ENCODE results near the gene DGKI.

DGKI gene

GRCh38 chr7:137820677-137821420 lies 25.9 kb downstream of the DGKI start:
- no peak overlapping the region for H3K4me3 Mint-ChIP-seq
- no peaks in the 10 kb centered on the region for H3K36me3 Mint-ChIP-seq (ENCODE audit: insufficient read depth)
- no peak overlapping the region for H3K27ac Mint-ChIP-seq (ENCODE audit: low read depth)
- no peaks in the 10 kb centered on the region for H3K9me3 Mint-ChIP-seq
- no peak for ATAC-seq (replicated peaks; ENCODE audit: extremely low read depth, poor library complexity, severe bottlenecking)
- DNase-seq (ENCODE audit: low spot score in 2 of 2) = no peak
- peaks cover 41% of the 10 kb centered on the region for H3K27me3 Mint-ChIP-seq
- H3K4me1 Mint-ChIP-seq = no peaks in the 10 kb centered on the region

GRCh38 chr7:137820156-137820555 lies 26.6 kb downstream of the DGKI start:
- DNase-seq (ENCODE audit: low spot score in 2 of 2) = no peak

GRCh38 chr7:137818036-137818435 lies 28.7 kb downstream of the DGKI start:
- DNase-seq (ENCODE audit: low spot score in 2 of 2) (no peak), ATAC-seq (replicated peaks; ENCODE audit: extremely low read depth, poor library complexity, severe bottlenecking) (no peak)

More at GRCh38 chr7:137820156-137820555, 26.6 kb downstream of the DGKI start:
- H3K27ac Mint-ChIP-seq (ENCODE audit: low read depth) = no peak overlapping the region
- no peaks in the 10 kb centered on the region for H3K36me3 Mint-ChIP-seq (ENCODE audit: insufficient read depth)
- H3K4me1 Mint-ChIP-seq = no peaks in the 10 kb centered on the region
- peaks cover 41% of the 10 kb centered on the region for H3K27me3 Mint-ChIP-seq
- no peak overlapping the region for H3K4me3 Mint-ChIP-seq
- no peak for ATAC-seq (replicated peaks; ENCODE audit: extremely low read depth, poor library complexity, severe bottlenecking)
- no peaks in the 10 kb centered on the region for H3K9me3 Mint-ChIP-seq

GRCh38 chr7:137816696-137817320 lies 30.0 kb downstream of the DGKI start:
- H3K4me3 Mint-ChIP-seq = no peak overlapping the region
- DNase-seq (ENCODE audit: low spot score in 2 of 2) (no peak), ATAC-seq (replicated peaks; ENCODE audit: extremely low read depth, poor library complexity, severe bottlenecking) (no peak)
- no peaks in the 10 kb centered on the region for H3K9me3 Mint-ChIP-seq
- H3K36me3 Mint-ChIP-seq (ENCODE audit: insufficient read depth) = no peaks in the 10 kb centered on the region
- no peaks in the 10 kb centered on the region for H3K4me1 Mint-ChIP-seq
- peaks cover 53% of the 10 kb centered on the region for H3K27me3 Mint-ChIP-seq
- no peak overlapping the region for H3K27ac Mint-ChIP-seq (ENCODE audit: low read depth)

More at GRCh38 chr7:137818036-137818435, 28.7 kb downstream of the DGKI start:
- Mint-ChIP-seq H3K27me3 (peaks cover 55% of the 10 kb centered on the region), H3K36me3 (ENCODE audit: insufficient read depth) (no peaks in the 10 kb centered on the region), H3K9me3 (no peaks in the 10 kb centered on the region), H3K4me3 (no peak overlapping the region), H3K4me1 (no peaks in the 10 kb centered on the region), H3K27ac (ENCODE audit: low read depth) (no peak overlapping the region)

GRCh38 chr7:137813541-137813940 lies 33.2 kb downstream of the DGKI start:
- Mint-ChIP-seq H3K27ac (ENCODE audit: low read depth) (no peak overlapping the region), H3K4me1 (no peaks in the 10 kb centered on the region), H3K36me3 (ENCODE audit: insufficient read depth) (no peaks in the 10 kb centered on the region), H3K9me3 (no peaks in the 10 kb centered on the region), H3K4me3 (no peak overlapping the region), H3K27me3 (peaks cover 47% of the 10 kb centered on the region)
- DNase-seq (ENCODE audit: low spot score in 2 of 2) (no peak), ATAC-seq (replicated peaks; ENCODE audit: extremely low read depth, poor library complexity, severe bottlenecking) (no peak)

- ATAC-seq (replicated peaks; ENCODE audit: extremely low read depth, poor library complexity, severe bottlenecking) (no peak), DNase-seq (ENCODE audit: low spot score in 2 of 2) (no peak)
- no peaks in the 10 kb centered on the region for H3K4me1 Mint-ChIP-seq
- no peaks in the 10 kb centered on the region for H3K9me3 Mint-ChIP-seq
- H3K27ac Mint-ChIP-seq (ENCODE audit: low read depth) = no peak overlapping the region
- H3K27me3 Mint-ChIP-seq = peaks cover 61% of the 10 kb centered on the region
- H3K4me3 Mint-ChIP-seq = no peak overlapping the region
- H3K36me3 Mint-ChIP-seq (ENCODE audit: insufficient read depth) = no peaks in the 10 kb centered on the region
These were observed 36.5 kb downstream of the DGKI start for GRCh38 chr7:137810248-137810647.

GRCh38 chr7:137804836-137805235 lies 41.9 kb downstream of the DGKI start:
- Mint-ChIP-seq H3K27ac (ENCODE audit: low read depth) (no peak overlapping the region), H3K27me3 (peaks cover 45% of the 10 kb centered on the region), H3K4me3 (no peak overlapping the region), H3K9me3 (no peaks in the 10 kb centered on the region), H3K4me1 (no peaks in the 10 kb centered on the region), H3K36me3 (ENCODE audit: insufficient read depth) (no peaks in the 10 kb centered on the region)
- no peak for ATAC-seq (replicated peaks; ENCODE audit: extremely low read depth, poor library complexity, severe bottlenecking)
- no peak for DNase-seq (ENCODE audit: low spot score in 2 of 2)

- Mint-ChIP-seq H3K4me1 (no peaks in the 10 kb centered on the region), H3K9me3 (no peaks in the 10 kb centered on the region), H3K27ac (ENCODE audit: low read depth) (no peak overlapping the region), H3K4me3 (no peak overlapping the region), H3K27me3 (peaks cover 19% of the 10 kb centered on the region), H3K36me3 (ENCODE audit: insufficient read depth) (no peaks in the 10 kb centered on the region)
- DNase-seq (ENCODE audit: low spot score in 2 of 2) (no peak), ATAC-seq (replicated peaks; ENCODE audit: extremely low read depth, poor library complexity, severe bottlenecking) (no peak)
These were observed 45.3 kb downstream of the DGKI start for GRCh38 chr7:137801491-137801890.

GRCh38 chr7:137801003-137801402 lies 45.8 kb downstream of the DGKI start:
- Mint-ChIP-seq H3K4me1 (no peaks in the 10 kb centered on the region), H3K27me3 (peaks cover 14% of the 10 kb centered on the region), H3K4me3 (no peak overlapping the region), H3K27ac (ENCODE audit: low read depth) (no peak overlapping the region), H3K9me3 (no peaks in the 10 kb centered on the region), H3K36me3 (ENCODE audit: insufficient read depth) (no peaks in the 10 kb centered on the region)
- ATAC-seq (replicated peaks; ENCODE audit: extremely low read depth, poor library complexity, severe bottlenecking) (no peak), DNase-seq (ENCODE audit: low spot score in 2 of 2) (no peak)

- Mint-ChIP-seq H3K27ac (ENCODE audit: low read depth) (no peak overlapping the region), H3K4me1 (no peaks in the 10 kb centered on the region), H3K27me3 (peaks cover 10% of the 10 kb centered on the region), H3K9me3 (no peaks in the 10 kb centered on the region), H3K4me3 (no peak overlapping the region), H3K36me3 (ENCODE audit: insufficient read depth) (no peaks in the 10 kb centered on the region)
- ATAC-seq (replicated peaks; ENCODE audit: extremely low read depth, poor library complexity, severe bottlenecking) (no peak), DNase-seq (ENCODE audit: low spot score in 2 of 2) (no peak)
These were observed 48.6 kb downstream of the DGKI start for GRCh38 chr7:137798073-137798763.

- Mint-ChIP-seq H3K9me3 (no peaks in the 10 kb centered on the region), H3K4me1 (no peaks in the 10 kb centered on the region), H3K27me3 (peaks cover 29% of the 10 kb centered on the region), H3K4me3 (no peak overlapping the region), H3K27ac (ENCODE audit: low read depth) (no peak overlapping the region), H3K36me3 (ENCODE audit: insufficient read depth) (no peaks in the 10 kb centered on the region)
- ATAC-seq (replicated peaks; ENCODE audit: extremely low read depth, poor library complexity, severe bottlenecking) (no peak), DNase-seq (ENCODE audit: low spot score in 2 of 2) (no peak)
These were observed 51.6 kb downstream of the DGKI start for GRCh38 chr7:137795211-137795610.

- no peaks in the 10 kb centered on the region for H3K9me3 Mint-ChIP-seq
- ATAC-seq (replicated peaks; ENCODE audit: extremely low read depth, poor library complexity, severe bottlenecking) = no peak
- no peaks in the 10 kb centered on the region for H3K36me3 Mint-ChIP-seq (ENCODE audit: insufficient read depth)
- no peak for DNase-seq (ENCODE audit: low spot score in 2 of 2)
- H3K27me3 Mint-ChIP-seq = peaks cover 33% of the 10 kb centered on the region
- H3K4me3 Mint-ChIP-seq = no peak overlapping the region
- H3K4me1 Mint-ChIP-seq = no peaks in the 10 kb centered on the region
- H3K27ac Mint-ChIP-seq (ENCODE audit: low read depth) = no peak overlapping the region
These were observed 54.8 kb downstream of the DGKI start for GRCh38 chr7:137791930-137792329.

- no peaks in the 10 kb centered on the region for H3K9me3 Mint-ChIP-seq
- no peak overlapping the region for H3K27ac Mint-ChIP-seq (ENCODE audit: low read depth)
- no peaks in the 10 kb centered on the region for H3K36me3 Mint-ChIP-seq (ENCODE audit: insufficient read depth)
- H3K27me3 Mint-ChIP-seq = peaks cover 39% of the 10 kb centered on the region
- H3K4me1 Mint-ChIP-seq = no peaks in the 10 kb centered on the region
- no peak for ATAC-seq (replicated peaks; ENCODE audit: extremely low read depth, poor library complexity, severe bottlenecking)
- no peak overlapping the region for H3K4me3 Mint-ChIP-seq
- DNase-seq (ENCODE audit: low spot score in 2 of 2) = no peak
These were observed 55.9 kb downstream of the DGKI start for GRCh38 chr7:137790828-137791227.
